PC-3 (cell line): ENCODE results near the gene THSD1.

Source experiments
- CTCF ChIP-seq: fragments of 300-600 bp; sonication (generic); conservative IDR thresholded peaks from 2 replicates; pipeline ENCODE4 v1.5.1; 2017; ENCODE audit warnings: antibody characterized with exemption, low read depth, mild to moderate bottlenecking, low read length
- EZH2phosphoT487 ChIP-seq: fragments of 300-600 bp; sonication (generic); IDR thresholded peaks from 2 replicates; pipeline ENCODE4 v1.6.1; 2018; ENCODE audit warnings: mild to moderate bottlenecking, antibody characterized with exemption, low read length, borderline replicate concordance

- TF ChIP-seq CTCF (no peak), EZH2phosphoT487 (no peak)
Observed at GRCh38 chr13:52405767-52406494, at the start of gene THSD1.
